Heart left ventricle (tissue), 13 donors: ENCODE measurements around the gene TLK1.

Experiments
- CTCF ChIP-seq, 12 donors: fragments of 200-600 bp; sonication (generic) in 4 of 12; IDR thresholded peaks; one replicate each; pipeline versions ENCODE4 v1.5.0 to v1.8.0; 2018 to 2022; ENCODE audit warnings: antibody characterized with exemption in 12 of 12, mild to moderate bottlenecking in 5 of 12
- POLR2A ChIP-seq, 2 donors: fragments of 450-650 bp; IDR thresholded peaks; one replicate each; pipeline ENCODE4 v1.6.1; 2017; ENCODE audit warnings: antibody characterized with exemption in 2 of 2, mild to moderate bottlenecking in 2 of 2, moderate library complexity in 2 of 2
- donor health status: ischemic (EF 13 %, LVEDD 7.1; RV severe dilation, severe dysfunction).
- donor health status: DM: no; HTN: yes; CAD: no.
- donor health status: DM: no; HTN: no; CAD: no.
- donor health status: ischemic (EF 25% LVEDD 6.9; RV normal size, moderate dysfunction).
- donor health status: ischemic (EF 25% LVEDD 5.7; RV mildly dilated, moderate dysfunction).
- donor health status: ischemic (EF 35%, LVEDD 5.7; RV mildly dilated, moderate dysfunction).
- donor health status: nonischemic (EF 11% LVEDD 7.7; RV severe dilation, severe dysfunction).
- donor health status: DM: yes; HTN: yes; CAD: no.
- donor health status: PGD.
- donor health status: ischemic (EF 29% LVEDD 5.4; RV normal size, mild dysfunction).
- donor health status: nonischemic (EF 23%, LVEDD 6.1; RV moderate dilation, normal function).

- TF ChIP-seq CTCF (IDR thresholded peaks at IDR 0.05) (no peak), POLR2A (IDR thresholded peaks at IDR 0.05) (no peak)
Measured at GRCh38 chr2:171163261-171163660, 2.6 kb upstream of the TLK1 start.
